Central memory CD8-positive, alpha-beta T cell (primary cell): ENCODE results near the gene GLT6D1.
"Not testable (repeated sequence)": the region's sequence is repeated elsewhere in the genome, so short reads cannot be mapped to it uniquely, and the experiment has no call there.

Experiments used
- ATAC-seq: fragments of 150-1000 bp; cut with Tn5 transposase; replicated peaks from 2 replicates; pipeline ENCODE4 v1.10.0; 2022; ENCODE audit warnings: mild to moderate bottlenecking, moderate FRiP score, moderate number of reproducible peaks; ENCODE audit not compliant: poor library complexity, severe bottlenecking; ENCODE audit errors: extremely low read depth
- DNase-seq, 2 donors: peaks; one replicate each; pipeline ENCODE4 v3.0.0; 2021; ENCODE audit warnings: low spot score in 2 of 2
- H3K27ac Mint-ChIP-seq: one replicate; pipeline ENCODE4 v1.8.0; 2022; ENCODE audit warnings: low read depth, mild to moderate bottlenecking, moderate library complexity, mixed read lengths
- H3K27me3 Mint-ChIP-seq: one replicate; pipeline ENCODE4 v1.8.0; 2022; ENCODE audit warnings: mixed read lengths
- H3K36me3 Mint-ChIP-seq: one replicate; pipeline ENCODE4 v1.8.0; 2022; ENCODE audit warnings: mild to moderate bottlenecking, moderate library complexity, mixed read lengths; ENCODE audit not compliant: insufficient read depth
- H3K4me1 Mint-ChIP-seq: one replicate; pipeline ENCODE4 v1.8.0; 2022; ENCODE audit warnings: mixed read lengths
- H3K4me3 Mint-ChIP-seq: one replicate; pipeline ENCODE4 v1.8.0; 2022; ENCODE audit warnings: mild to moderate bottlenecking, moderate library complexity, mixed read lengths
- H3K9me3 Mint-ChIP-seq: one replicate; pipeline ENCODE4 v1.8.0; 2022; ENCODE audit warnings: mixed read lengths

The GLT6D1 gene

DNA sequence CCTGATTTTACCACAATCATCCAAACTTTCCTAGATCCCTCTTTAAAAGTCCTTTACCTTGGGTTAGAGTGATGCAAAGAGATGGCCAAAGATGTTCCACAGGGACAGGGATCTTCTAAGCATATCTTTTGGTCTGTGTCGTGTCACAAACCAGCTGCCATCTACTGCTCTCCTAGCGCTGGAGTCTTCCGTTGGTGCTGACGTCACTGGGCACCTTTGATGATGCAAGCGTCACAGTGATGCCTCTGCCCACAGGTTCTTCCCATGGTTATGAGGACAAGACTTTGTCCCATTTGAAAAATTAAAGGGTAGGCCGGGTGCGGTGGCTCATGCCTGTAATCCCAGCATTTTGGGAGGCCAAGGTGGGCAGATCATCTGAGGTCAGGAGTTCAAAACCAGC is 1.7 kb upstream of the GLT6D1 start:
- H3K27me3 Mint-ChIP-seq: peaks cover 57% of the 10 kb centered on the region
- no peak overlapping the region for H3K4me3 Mint-ChIP-seq
- ATAC-seq (no peak), DNase-seq (no peak)
- peaks cover 10% of the 10 kb centered on the region for H3K9me3 Mint-ChIP-seq
- H3K27ac Mint-ChIP-seq: no peak overlapping the region
- H3K4me1 Mint-ChIP-seq: no peaks in the 10 kb centered on the region
- no peaks in the 10 kb centered on the region for H3K36me3 Mint-ChIP-seq

- not testable (repeated sequence) for H3K4me1 Mint-ChIP-seq, H3K9me3 Mint-ChIP-seq, DNase-seq, ATAC-seq, H3K27ac Mint-ChIP-seq, H3K36me3 Mint-ChIP-seq, H3K4me3 Mint-ChIP-seq
- peaks cover 55% of the 10 kb centered on the region for H3K27me3 Mint-ChIP-seq
Observed at GRCh38 chr9:135636930-135637530, 2.3 kb downstream of the GLT6D1 start.

DNA sequence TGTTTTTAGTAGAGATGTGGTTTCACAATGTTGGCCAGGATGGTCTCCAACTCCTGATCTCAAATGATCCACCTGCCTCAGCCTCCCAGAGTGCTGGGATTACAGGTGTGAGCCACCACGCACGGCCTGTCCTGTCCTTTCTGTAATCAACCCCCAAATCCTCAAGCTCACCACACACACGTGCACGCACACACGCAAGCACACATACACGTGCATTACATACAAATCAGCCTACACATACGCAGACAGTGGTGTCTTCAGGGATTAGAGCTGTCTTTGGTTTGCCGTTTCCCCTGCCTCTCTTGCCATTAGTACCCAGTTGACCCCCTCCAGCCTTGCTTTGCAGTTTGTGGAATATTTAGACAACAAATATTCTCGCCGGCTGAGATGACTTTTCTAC is 6.5 kb downstream of the GLT6D1 start:
- H3K27ac Mint-ChIP-seq: no peak overlapping the region
- no peaks in the 10 kb centered on the region for H3K9me3 Mint-ChIP-seq
- H3K4me3 Mint-ChIP-seq: no peak overlapping the region
- DNase-seq: no peak
- no peaks in the 10 kb centered on the region for H3K4me1 Mint-ChIP-seq
- peaks cover 64% of the 10 kb centered on the region for H3K27me3 Mint-ChIP-seq
- no peak for ATAC-seq
- H3K36me3 Mint-ChIP-seq: no peaks in the 10 kb centered on the region

GRCh38 chr9:135624282-135624681 is 15.1 kb downstream of the GLT6D1 start:
- no peak for ATAC-seq
- no peak overlapping the region for H3K27ac Mint-ChIP-seq
- no peaks in the 10 kb centered on the region for H3K4me1 Mint-ChIP-seq

GRCh38 chr9:135622415-135623020 is 16.8 kb downstream of the GLT6D1 start:
- H3K27ac Mint-ChIP-seq: no peak overlapping the region
- H3K4me1 Mint-ChIP-seq: no peaks in the 10 kb centered on the region
- H3K9me3 Mint-ChIP-seq: peaks cover 5% of the 10 kb centered on the region
- H3K36me3 Mint-ChIP-seq: no peaks in the 10 kb centered on the region
- DNase-seq: no peak
- no peak overlapping the region for H3K4me3 Mint-ChIP-seq
- ATAC-seq: no peak
- H3K27me3 Mint-ChIP-seq: peaks cover 44% of the 10 kb centered on the region

More at GRCh38 chr9:135624282-135624681, 15.1 kb downstream of the GLT6D1 start:
- peaks cover 5% of the 10 kb centered on the region for H3K9me3 Mint-ChIP-seq
- no peaks in the 10 kb centered on the region for H3K36me3 Mint-ChIP-seq
- H3K27me3 Mint-ChIP-seq: peaks cover 39% of the 10 kb centered on the region
- no peak overlapping the region for H3K4me3 Mint-ChIP-seq
- no peak for DNase-seq

GRCh38 chr9:135620558-135620957 is 18.8 kb downstream of the GLT6D1 start:
- Mint-ChIP-seq H3K9me3 (no peaks in the 10 kb centered on the region), H3K4me3 (no peak overlapping the region), H3K36me3 (no peaks in the 10 kb centered on the region), H3K27ac (no peak overlapping the region), H3K27me3 (peaks cover 41% of the 10 kb centered on the region), H3K4me1 (no peaks in the 10 kb centered on the region)
- no peak for ATAC-seq
- DNase-seq: no peak

DNA sequence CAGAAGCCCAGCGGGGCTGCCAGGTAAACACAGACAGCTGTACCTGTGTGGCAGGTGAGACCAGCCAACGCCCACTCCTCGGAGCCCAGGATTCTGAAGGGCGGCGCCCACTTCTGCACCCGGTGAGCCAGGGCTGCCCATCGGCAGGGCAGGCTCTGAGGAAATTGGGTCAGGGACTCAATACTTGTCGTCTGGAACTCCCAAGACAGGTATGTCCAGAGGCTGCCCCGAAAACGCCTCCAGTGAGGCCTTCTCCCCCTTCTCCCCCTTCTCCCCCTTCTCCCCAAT is 19.8 kb downstream of the GLT6D1 start:
- Mint-ChIP-seq H3K4me3 (no peak overlapping the region), H3K36me3 (no peaks in the 10 kb centered on the region), H3K4me1 (no peaks in the 10 kb centered on the region), H3K27me3 (peaks cover 34% of the 10 kb centered on the region), H3K27ac (no peak overlapping the region), H3K9me3 (no peaks in the 10 kb centered on the region)
- ATAC-seq (no peak), DNase-seq (no peak)

GRCh38 chr9:135618866-135619598 is 20.3 kb downstream of the GLT6D1 start:
- no peaks in the 10 kb centered on the region for H3K36me3 Mint-ChIP-seq
- H3K9me3 Mint-ChIP-seq: no peaks in the 10 kb centered on the region
- DNase-seq: no peak
- ATAC-seq: no peak
- H3K4me3 Mint-ChIP-seq: no peak overlapping the region
- peaks cover 29% of the 10 kb centered on the region for H3K27me3 Mint-ChIP-seq
- H3K27ac Mint-ChIP-seq: no peak overlapping the region
- no peaks in the 10 kb centered on the region for H3K4me1 Mint-ChIP-seq

- ATAC-seq (no peak), DNase-seq (no peak)
- H3K36me3 Mint-ChIP-seq: no peaks in the 10 kb centered on the region
- no peak overlapping the region for H3K4me3 Mint-ChIP-seq
- peaks cover 33% of the 10 kb centered on the region for H3K27me3 Mint-ChIP-seq
- no peak overlapping the region for H3K27ac Mint-ChIP-seq
- no peaks in the 10 kb centered on the region for H3K9me3 Mint-ChIP-seq
- H3K4me1 Mint-ChIP-seq: no peaks in the 10 kb centered on the region
Observed at GRCh38 chr9:135617991-135618411, 21.3 kb downstream of the GLT6D1 start.

DNA sequence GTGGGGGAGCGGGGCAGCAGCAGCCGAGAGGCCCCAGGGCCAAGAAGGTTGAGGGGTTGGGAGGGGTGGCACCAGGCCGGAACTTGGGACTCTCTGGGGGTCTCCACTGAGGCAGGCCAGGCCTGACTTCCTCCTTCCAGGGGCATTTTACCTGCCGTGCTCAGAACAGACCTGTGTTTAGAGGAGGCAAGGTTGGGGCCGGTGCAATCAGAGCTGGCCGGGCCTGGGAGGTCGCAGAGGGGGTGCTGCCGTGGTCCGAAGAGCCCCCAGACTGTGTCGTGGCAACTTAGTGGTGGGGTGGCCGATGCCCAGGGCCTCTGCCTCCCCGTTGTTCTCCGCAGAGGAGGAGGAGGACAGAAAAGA is 21.8 kb downstream of the GLT6D1 start:
- Mint-ChIP-seq H3K27me3 (peaks cover 34% of the 10 kb centered on the region), H3K4me3 (no peak overlapping the region), H3K9me3 (no peaks in the 10 kb centered on the region), H3K36me3 (no peaks in the 10 kb centered on the region), H3K27ac (no peak overlapping the region), H3K4me1 (no peaks in the 10 kb centered on the region)
- DNase-seq: no peak
- ATAC-seq: no peak

DNA sequence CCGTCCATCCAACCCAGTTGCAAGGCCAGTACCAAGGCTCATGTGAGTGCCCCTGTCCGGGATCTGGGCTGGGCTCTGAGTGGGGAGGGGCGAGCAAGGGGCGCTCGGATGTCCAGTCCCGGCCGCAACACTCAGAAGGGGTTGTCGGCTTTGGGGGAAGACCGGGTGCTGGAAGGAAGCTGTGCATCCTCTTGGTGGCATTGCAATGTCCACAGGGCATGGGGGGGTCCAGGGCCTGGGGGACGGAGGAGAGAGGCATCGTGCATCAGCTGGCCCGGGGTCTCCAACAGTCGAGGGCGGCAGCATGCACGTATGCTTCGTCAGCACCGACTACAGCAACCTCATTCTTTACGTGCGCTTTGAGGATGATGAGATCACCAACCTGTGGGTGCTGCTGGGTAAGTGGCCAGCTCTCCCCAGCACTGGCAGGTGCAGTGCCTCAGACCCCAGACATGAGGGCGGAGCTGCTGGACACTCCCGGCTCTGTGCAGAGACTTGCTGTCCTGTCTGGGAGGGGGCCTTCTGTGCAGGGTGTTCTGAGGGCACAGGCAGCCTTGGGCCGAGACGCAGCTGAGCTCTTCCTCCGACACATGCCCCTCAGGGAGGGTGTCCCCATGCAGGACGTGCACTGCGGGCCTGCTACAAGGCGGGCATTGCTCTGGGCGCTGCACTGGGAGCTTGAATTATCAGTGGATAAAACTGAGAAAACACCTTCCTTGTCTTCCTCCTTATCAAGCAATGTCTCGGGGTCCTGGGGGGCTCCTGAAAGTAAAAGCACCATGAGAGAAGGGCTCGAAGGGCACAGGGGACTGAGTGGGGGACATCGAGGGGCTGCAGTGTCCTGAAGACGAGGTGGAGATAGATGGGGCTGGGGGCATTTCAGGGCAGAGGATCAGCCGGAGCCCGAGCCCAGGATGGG is 22.5 kb downstream of the GLT6D1 start:
- Mint-ChIP-seq H3K27ac (no peak overlapping the region), H3K4me3 (no peak overlapping the region), H3K9me3 (no peaks in the 10 kb centered on the region), H3K4me1 (no peaks in the 10 kb centered on the region), H3K27me3 (peaks cover 34% of the 10 kb centered on the region), H3K36me3 (no peaks in the 10 kb centered on the region)
- no peak for ATAC-seq
- DNase-seq: no peak

DNA sequence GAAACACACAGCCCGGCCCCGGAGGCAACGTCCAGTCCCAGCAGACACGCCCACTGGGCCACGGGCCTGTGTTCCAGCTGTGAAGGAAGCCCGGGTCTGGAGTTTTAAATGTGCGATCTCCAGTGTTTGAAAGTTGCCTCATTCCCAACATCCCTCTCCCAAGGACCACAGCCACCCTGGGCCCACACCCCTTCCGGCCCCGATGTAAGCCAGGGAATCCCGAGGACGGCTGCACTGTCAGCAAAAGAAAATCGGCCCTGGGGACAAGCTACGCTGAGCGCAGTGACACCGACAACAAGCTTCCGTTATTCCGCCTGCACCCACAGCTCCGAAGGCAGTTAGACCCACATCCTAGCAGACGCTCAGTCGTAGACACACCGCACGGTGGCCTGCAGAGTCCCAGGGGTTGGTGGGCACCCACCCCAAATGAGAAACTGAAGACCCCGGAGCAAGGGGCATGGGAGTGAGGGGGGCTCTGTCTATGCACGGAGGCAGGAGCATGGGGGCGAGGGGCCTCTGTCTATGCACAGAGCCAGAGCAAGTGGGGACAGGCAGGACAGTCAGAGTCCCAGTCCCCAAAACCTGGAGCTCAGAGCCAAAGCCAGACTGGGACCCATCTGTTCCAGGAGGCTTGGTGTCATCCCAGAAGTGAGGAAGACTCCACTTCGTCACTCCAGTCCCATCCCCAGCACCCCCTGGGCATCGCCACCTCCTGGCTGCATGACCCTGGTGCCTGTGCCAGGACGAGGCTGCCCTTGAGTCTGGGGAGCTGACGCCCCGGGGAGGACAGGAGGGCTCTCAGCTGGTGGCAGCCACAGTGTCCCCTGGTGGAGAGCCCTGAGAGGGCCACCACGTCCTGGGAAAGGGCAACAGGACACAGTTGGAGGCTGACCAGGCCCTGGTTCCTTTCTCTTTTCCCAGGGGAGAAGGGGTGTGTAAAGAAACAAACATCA is 23.4 kb downstream of the GLT6D1 start:
- no peak overlapping the region for H3K27ac Mint-ChIP-seq
- no peak for DNase-seq
- no peaks in the 10 kb centered on the region for H3K9me3 Mint-ChIP-seq
- peaks cover 34% of the 10 kb centered on the region for H3K27me3 Mint-ChIP-seq
- no peak overlapping the region for H3K4me3 Mint-ChIP-seq
- H3K4me1 Mint-ChIP-seq: no peaks in the 10 kb centered on the region
- no peaks in the 10 kb centered on the region for H3K36me3 Mint-ChIP-seq
- no peak for ATAC-seq
